ENCODE data around the gene MXI1. TPM values are rescaled to one million over a fixed set of nuclear protein-coding genes. Genes with fewer than 3 reads are reported as not detected.

MXI1 gene
- total RNA-seq, 1 experiment from 2014 or later, result 8.4 TPM

- Mint-ChIP-seq H3K27me3 (ENCODE audit: unreplicated experiment) (peaks cover 10% of the 10 kb centered on the region), H3K4me3 (ENCODE audit: low read depth, unreplicated experiment) (peak overlapping the region; percentile 81), H3K27ac (ENCODE audit: unreplicated experiment) (peak overlapping the region; percentile 87), H3K36me3 (ENCODE audit: insufficient read depth, unreplicated experiment) (peaks cover 43% of the 10 kb centered on the region), H3K4me1 (ENCODE audit: low read depth, unreplicated experiment) (peaks cover 26% of the 10 kb centered on the region), H3K9me3 (ENCODE audit: low read depth, unreplicated experiment) (no peaks in the 10 kb centered on the region)
- CTCF ChIA-PET, result interaction anchor here (1.2 to 1.5 kb wide), 2 partner anchors 11 to 72 kb away, joined by 4 to 5 read pairs; no protein-coding TSS in a partner anchor
- TF ChIP-seq CTCF (IDR thresholded peaks at IDR 0.05; ENCODE audit: unreplicated experiment), result no peak
- intact Hi-C loops (cut with micrococcal nuclease; ENCODE audit: unreplicated experiment), result loop anchor here (2.0 to 5.0 kb wide), 3 partner anchors 15 to 73 kb away; no protein-coding TSS in a partner anchor
- BruUV-seq (replicated peaks), result no TSS peak
- DNase-seq, result no peak
Observed at GRCh38 chr10:110209926-110210673, 2.7 kb downstream of the MXI1 start.

DNA sequence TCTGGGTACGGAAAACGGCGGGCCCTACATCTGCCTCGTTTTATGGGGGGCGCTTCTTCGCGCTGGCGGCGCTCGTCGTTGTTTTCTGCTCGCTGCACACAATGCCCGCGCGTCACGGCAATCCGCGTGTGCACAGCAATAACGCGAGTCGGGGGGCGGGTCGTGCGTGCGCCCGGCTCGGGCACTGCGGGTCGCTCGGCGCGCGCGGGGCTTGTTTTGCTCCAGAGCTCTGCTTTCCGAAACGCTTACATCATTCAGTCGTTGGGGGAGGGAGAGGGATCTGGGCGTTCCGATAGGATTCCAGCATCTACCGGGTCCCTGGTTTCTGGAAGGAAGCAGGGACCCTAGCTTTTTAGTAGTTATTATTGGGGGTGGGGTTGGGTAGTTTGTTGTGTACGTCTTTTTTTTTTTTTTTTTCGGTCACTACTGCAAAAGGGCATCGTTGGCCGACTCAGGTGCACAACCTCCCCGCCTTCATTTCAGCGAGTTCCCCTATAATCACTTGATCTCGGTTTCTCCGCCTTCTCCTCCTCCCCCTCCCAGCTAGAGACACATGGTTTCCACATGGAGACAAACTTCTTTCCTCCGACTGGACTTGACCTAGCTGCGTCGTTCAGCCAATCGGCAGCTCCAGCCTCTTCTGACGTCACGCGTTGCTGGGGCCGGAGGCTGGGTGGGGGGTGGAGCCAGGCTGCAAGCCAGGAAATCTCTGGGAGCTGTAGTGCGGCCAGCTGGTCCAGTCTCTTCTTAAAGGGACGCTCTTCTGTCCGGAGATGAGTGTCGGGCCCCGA, 3.5 kb downstream of the MXI1 start:
- H3K9me3 Mint-ChIP-seq (ENCODE audit: low read depth, unreplicated experiment), result no peaks in the 10 kb centered on the region
- H3K36me3 Mint-ChIP-seq (ENCODE audit: insufficient read depth, unreplicated experiment), result peaks cover 43% of the 10 kb centered on the region
- CTCF ChIA-PET, result interaction anchor here (1.0 to 1.5 kb wide), 3 partner anchors 11 to 73 kb away, joined by 3 to 5 read pairs (median 4); no protein-coding TSS in a partner anchor
- peaks cover 10% of the 10 kb centered on the region for H3K27me3 Mint-ChIP-seq (ENCODE audit: unreplicated experiment)
- intact Hi-C loops (cut with micrococcal nuclease; ENCODE audit: unreplicated experiment), result loop anchor here (2.0 kb wide), 1 partner anchor 14 kb away; no protein-coding TSS in a partner anchor
- DNase-seq, result peak; percentile 90
- TF ChIP-seq CTCF (IDR thresholded peaks at IDR 0.05; ENCODE audit: unreplicated experiment), result no peak
- H3K27ac Mint-ChIP-seq (ENCODE audit: unreplicated experiment), result peak overlapping the region; percentile 87
- H3K4me1 Mint-ChIP-seq (ENCODE audit: low read depth, unreplicated experiment), result peaks cover 26% of the 10 kb centered on the region
- H3K4me3 Mint-ChIP-seq (ENCODE audit: low read depth, unreplicated experiment), result peak overlapping the region; percentile 81
- BruUV-seq (replicated peaks), result no TSS peak

DNA sequence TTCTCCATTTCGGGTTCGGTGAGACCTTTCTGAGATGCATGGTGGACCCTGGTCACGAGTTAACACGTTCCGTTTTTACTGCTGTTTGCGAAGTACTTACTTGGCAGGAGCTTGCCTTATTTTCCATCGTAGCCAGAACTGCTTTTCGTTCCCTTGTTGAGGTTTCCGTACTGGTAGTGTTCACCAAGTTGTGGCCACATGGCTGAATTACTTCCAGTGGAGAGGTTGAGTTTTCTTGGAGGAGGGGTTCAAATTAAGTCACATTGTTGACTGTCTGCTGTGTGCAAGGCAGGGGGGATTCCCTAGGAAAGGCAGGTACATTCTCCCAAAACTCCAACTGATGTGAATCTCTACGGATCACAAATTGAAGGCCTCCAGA, 4.0 kb downstream of the MXI1 start:
- BruUV-seq (replicated peaks), result no TSS peak
- Mint-ChIP-seq H3K9me3 (ENCODE audit: low read depth, unreplicated experiment) (no peaks in the 10 kb centered on the region), H3K27me3 (ENCODE audit: unreplicated experiment) (peaks cover 10% of the 10 kb centered on the region), H3K36me3 (ENCODE audit: insufficient read depth, unreplicated experiment) (peaks cover 43% of the 10 kb centered on the region), H3K27ac (ENCODE audit: unreplicated experiment) (peak overlapping the region; percentile 87), H3K4me1 (ENCODE audit: low read depth, unreplicated experiment) (peaks cover 26% of the 10 kb centered on the region), H3K4me3 (ENCODE audit: low read depth, unreplicated experiment) (peak overlapping the region; percentile 81)
- intact Hi-C loops (cut with micrococcal nuclease; ENCODE audit: unreplicated experiment), result loop anchor here (2.0 kb wide), 1 partner anchor 13 kb away; no protein-coding TSS in a partner anchor
- TF ChIP-seq CTCF (IDR thresholded peaks at IDR 0.05; ENCODE audit: unreplicated experiment), result no peak
- CTCF ChIA-PET, result interaction anchor here (1.0 to 1.5 kb wide), 2 partner anchors 68 to 73 kb away, joined by 3 to 5 read pairs; no protein-coding TSS in a partner anchor
- DNase-seq, result no peak

GRCh38 chr10:110212119-110213006, 5.0 kb downstream of the MXI1 start:
- H3K27ac Mint-ChIP-seq (ENCODE audit: unreplicated experiment), result no peak overlapping the region
- peaks cover 40% of the 10 kb centered on the region for H3K36me3 Mint-ChIP-seq (ENCODE audit: insufficient read depth, unreplicated experiment)
- H3K27me3 Mint-ChIP-seq (ENCODE audit: unreplicated experiment), result peaks cover 10% of the 10 kb centered on the region
- BruUV-seq (replicated peaks), result no TSS peak
- no peak for TF ChIP-seq CTCF (IDR thresholded peaks at IDR 0.05; ENCODE audit: unreplicated experiment)
- peaks cover 17% of the 10 kb centered on the region for H3K4me1 Mint-ChIP-seq (ENCODE audit: low read depth, unreplicated experiment)
- no peaks in the 10 kb centered on the region for H3K9me3 Mint-ChIP-seq (ENCODE audit: low read depth, unreplicated experiment)
- CTCF ChIA-PET, result interaction anchor here (0.5 kb wide), 1 partner anchor 12 kb away, joined by 5 read pairs; no protein-coding TSS in a partner anchor
- no peak overlapping the region for H3K4me3 Mint-ChIP-seq (ENCODE audit: low read depth, unreplicated experiment)
- intact Hi-C loops (cut with micrococcal nuclease; ENCODE audit: unreplicated experiment), result no loop called here
- DNase-seq, result no peak

All from Calu3 (cell line).